Gastroesophageal sphincter (tissue), 3 donors: Measurements from ENCODE around the gene MICU2.

ENCODE experiments used
- POLR2A ChIP-seq, 2 donors: fragments of 450-650 bp; IDR thresholded peaks; one replicate each; pipeline ENCODE4 v1.6.1; 2017; ENCODE audit warnings: antibody characterized with exemption in 2 of 2, mild to moderate bottlenecking in 2 of 2, moderate library complexity in 1 of 2
- TF ChIP-seq, protein P1 (sequence below), 4 experiments: fragments of 200-600 bp in 2 of 4; fragments of 450-650 bp in 2 of 4; sonication (generic) in 1 of 4; IDR thresholded peaks; one replicate each; pipeline ENCODE4 v1.5.1; 2017 to 2019; ENCODE audit warnings: antibody characterized with exemption in 4 of 4, mild to moderate bottlenecking in 2 of 4, moderate library complexity in 2 of 4

DNA sequence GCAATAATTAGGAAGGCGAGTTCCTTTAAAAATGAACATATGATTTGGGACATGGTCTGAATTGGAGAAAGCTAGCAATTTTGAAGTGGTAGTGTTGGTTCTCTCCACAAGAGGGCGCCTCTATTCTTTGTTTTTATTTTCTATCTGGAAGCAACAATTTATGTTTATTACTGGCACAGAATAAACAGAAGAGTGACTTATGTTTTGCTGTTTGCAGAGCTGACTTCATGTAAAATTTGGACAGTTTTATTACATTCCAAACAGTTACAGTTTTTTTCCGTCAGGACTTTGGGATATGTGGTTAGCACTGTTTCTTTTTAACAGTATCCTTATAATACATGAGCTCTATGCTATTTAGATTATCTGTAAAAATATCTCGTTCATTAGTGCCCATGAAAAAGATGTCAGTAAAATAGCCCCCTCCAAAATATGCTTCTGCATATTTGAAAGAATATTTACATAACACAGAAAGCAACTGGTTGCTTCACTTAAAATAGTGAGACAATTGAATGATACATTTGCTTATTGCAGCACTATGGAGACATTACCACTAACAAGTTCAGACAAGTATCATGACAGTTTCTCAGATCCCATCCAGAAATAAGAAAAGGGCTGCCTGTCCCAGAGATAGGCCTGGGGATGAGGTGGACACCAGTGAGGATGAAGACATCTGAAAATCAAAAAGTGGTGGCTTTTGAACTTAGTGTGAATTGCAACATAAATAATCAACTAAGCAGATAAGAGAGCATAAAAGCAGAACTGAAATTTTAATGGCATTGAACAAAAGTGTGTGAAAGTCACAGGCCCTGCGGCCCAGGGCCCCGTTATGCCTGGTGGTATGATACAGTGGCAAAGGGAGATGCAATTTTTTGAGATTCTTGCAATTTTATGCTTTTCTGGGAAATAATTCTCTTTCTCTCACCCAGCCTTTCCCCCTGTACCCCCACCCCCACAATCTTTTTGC is 34.6 kb upstream of the MICU2 start:
- TF ChIP-seq, protein P1, sequence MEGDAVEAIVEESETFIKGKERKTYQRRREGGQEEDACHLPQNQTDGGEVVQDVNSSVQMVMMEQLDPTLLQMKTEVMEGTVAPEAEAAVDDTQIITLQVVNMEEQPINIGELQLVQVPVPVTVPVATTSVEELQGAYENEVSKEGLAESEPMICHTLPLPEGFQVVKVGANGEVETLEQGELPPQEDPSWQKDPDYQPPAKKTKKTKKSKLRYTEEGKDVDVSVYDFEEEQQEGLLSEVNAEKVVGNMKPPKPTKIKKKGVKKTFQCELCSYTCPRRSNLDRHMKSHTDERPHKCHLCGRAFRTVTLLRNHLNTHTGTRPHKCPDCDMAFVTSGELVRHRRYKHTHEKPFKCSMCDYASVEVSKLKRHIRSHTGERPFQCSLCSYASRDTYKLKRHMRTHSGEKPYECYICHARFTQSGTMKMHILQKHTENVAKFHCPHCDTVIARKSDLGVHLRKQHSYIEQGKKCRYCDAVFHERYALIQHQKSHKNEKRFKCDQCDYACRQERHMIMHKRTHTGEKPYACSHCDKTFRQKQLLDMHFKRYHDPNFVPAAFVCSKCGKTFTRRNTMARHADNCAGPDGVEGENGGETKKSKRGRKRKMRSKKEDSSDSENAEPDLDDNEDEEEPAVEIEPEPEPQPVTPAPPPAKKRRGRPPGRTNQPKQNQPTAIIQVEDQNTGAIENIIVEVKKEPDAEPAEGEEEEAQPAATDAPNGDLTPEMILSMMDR (IDR thresholded peaks at IDR 0.05): peak; percentile 56 to 75 (median 69)
- no peak for TF ChIP-seq POLR2A (IDR thresholded peaks at IDR 0.05)
